HFFc6 (cell line): Measurements from ENCODE around the gene RTP1. TPM values are rescaled to one million over a fixed set of nuclear protein-coding genes. Genes with fewer than 3 reads are reported as not detected.
A peak's percentile ranks its signal among the peaks of the same experiment; 100 is the strongest.

ENCODE experiments used
- DNase-seq: peaks from one replicate; pipeline ENCODE4 v3.0.0-alpha.2; 2018
- H3K27ac Mint-ChIP-seq: 2 replicates; pipeline ENCODE4 v1.8.0; 2020; ENCODE audit warnings: mild to moderate bottlenecking, mixed read lengths
- H3K27me3 Mint-ChIP-seq: 2 replicates; pipeline ENCODE4 v1.8.0; 2021; ENCODE audit warnings: mild to moderate bottlenecking, moderate library complexity, mixed read lengths; ENCODE audit not compliant: insufficient read depth
- H3K36me3 Mint-ChIP-seq: 2 replicates; pipeline ENCODE4 v1.8.0; 2021; ENCODE audit warnings: low read depth, mixed read lengths
- H3K4me1 Mint-ChIP-seq: 2 replicates; pipeline ENCODE4 v1.8.0; 2020; ENCODE audit warnings: low read depth, mixed read lengths
- H3K4me3 Mint-ChIP-seq: 2 replicates; pipeline ENCODE4 v1.8.0; 2020; ENCODE audit warnings: mild to moderate bottlenecking, moderate library complexity, mixed read lengths
- H3K9me3 Mint-ChIP-seq: 2 replicates; pipeline ENCODE4 v1.8.0; 2020; ENCODE audit warnings: mild to moderate bottlenecking, mixed read lengths
- CTCF ChIP-seq: fragments of 200-600 bp; sonication (generic); IDR thresholded peaks from 2 replicates; pipeline ENCODE4 v1.5.0; 2021; ENCODE audit warnings: antibody characterized with exemption, mild to moderate bottlenecking
- total RNA-seq, 6 experiments: library from RNA; stranded (reverse); fragmentation: NEBNext Ultra II Directional; extraction: Animal tissue kit (Norgen Biotek cat#: 25700); gene quantifications; 2 replicates in 1 of 6; 3 replicates in 5 of 6; pipeline ENCODE4 v1.2.3, GENCODE V29; 2021

RTP1 gene
- total RNA-seq, 6 experiments from 2014 or later = not detected

DNA sequence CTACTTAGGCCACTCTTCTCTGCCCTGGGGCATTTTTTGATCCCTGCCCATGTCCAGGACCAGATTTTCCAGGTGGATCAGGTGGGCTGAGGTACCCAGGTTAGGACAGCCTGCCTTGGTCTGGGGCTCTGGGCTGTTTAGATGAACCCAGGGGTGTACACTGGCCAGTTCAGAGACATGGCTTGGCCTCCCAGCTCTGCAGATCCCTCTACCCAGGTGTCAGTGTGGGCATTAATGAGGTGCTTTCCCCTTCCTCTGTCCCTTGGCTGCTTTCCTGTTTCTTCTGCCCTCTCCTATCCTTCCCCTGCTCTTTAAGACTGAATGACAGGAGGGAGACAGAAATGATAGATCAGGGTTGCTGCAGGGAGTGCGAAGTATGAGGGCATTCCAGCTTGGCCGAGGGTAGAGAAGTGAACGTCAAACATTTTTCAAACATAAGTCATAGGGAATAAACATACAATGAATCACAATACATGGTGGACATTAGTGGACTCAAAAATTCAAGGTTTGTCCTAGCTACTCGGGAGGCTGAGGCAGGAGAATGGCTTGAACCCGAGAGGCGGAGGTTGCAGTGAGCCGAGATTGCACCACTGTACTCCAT lies 30.5 kb downstream of the RTP1 start:
- Mint-ChIP-seq H3K36me3 (peaks cover 13% of the 10 kb centered on the region; the same call in 1 of the 2 replicates), H3K27me3 (no peaks in the 10 kb centered on the region), H3K9me3 (no peaks in the 10 kb centered on the region; the same call in 1 of the 2 replicates), H3K4me1 (peaks cover 54% of the 10 kb centered on the region), H3K4me3 (peak overlapping the region; percentile 30), H3K27ac (peak overlapping the region; percentile 84)
- TF ChIP-seq CTCF = no peak
- peak; percentile 77 for DNase-seq

- no peaks in the 10 kb centered on the region for H3K27me3 Mint-ChIP-seq
- no peaks in the 10 kb centered on the region; the same call in 1 of the 2 replicates for H3K9me3 Mint-ChIP-seq
- H3K36me3 Mint-ChIP-seq = peaks cover 13% of the 10 kb centered on the region; the same call in 1 of the 2 replicates
- peak overlapping the region; percentile 84 for H3K27ac Mint-ChIP-seq
- TF ChIP-seq CTCF = no peak
- H3K4me1 Mint-ChIP-seq = peaks cover 44% of the 10 kb centered on the region
- H3K4me3 Mint-ChIP-seq = no peak overlapping the region; the same call in 1 of the 2 replicates
- no peak for DNase-seq
Observed at GRCh38 chr3:187228740-187229139, 31.5 kb downstream of the RTP1 start.

DNA sequence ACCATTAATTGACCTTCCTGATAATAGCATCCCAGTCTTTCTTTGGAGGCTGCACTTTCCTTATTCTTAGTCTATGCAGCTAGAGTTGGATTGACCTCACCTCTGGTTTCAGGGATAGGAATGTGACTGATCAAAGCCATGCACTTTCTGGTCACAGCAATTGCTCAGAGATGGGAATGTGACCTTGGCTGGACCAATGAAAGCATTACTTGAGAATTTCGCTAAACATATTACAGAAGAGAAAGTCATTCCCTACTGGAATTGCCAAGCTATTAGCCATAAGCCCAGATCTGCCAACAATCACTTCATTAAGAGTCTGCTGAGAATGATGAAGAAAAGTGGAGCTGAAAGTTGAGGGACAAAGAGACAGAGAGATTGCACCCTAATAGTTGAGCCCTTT lies 32.7 kb downstream of the RTP1 start:
- DNase-seq = no peak
- Mint-ChIP-seq H3K4me3 (no peak overlapping the region), H3K27me3 (no peaks in the 10 kb centered on the region), H3K9me3 (no peaks in the 10 kb centered on the region; the same call in 1 of the 2 replicates), H3K36me3 (peaks cover 13% of the 10 kb centered on the region; the same call in 1 of the 2 replicates), H3K4me1 (peaks cover 41% of the 10 kb centered on the region), H3K27ac (no peak overlapping the region)
- TF ChIP-seq CTCF = no peak

- H3K9me3 Mint-ChIP-seq = peaks cover 5% of the 10 kb centered on the region; the same call in 1 of the 2 replicates
- no peak for DNase-seq
- no peak overlapping the region for H3K4me3 Mint-ChIP-seq
- TF ChIP-seq CTCF = no peak
- H3K27me3 Mint-ChIP-seq = peaks cover 5% of the 10 kb centered on the region
- H3K27ac Mint-ChIP-seq = peak overlapping the region; percentile 35; the same call in 1 of the 2 replicates
- peaks cover 29% of the 10 kb centered on the region for H3K4me1 Mint-ChIP-seq
- peaks cover 49% of the 10 kb centered on the region for H3K36me3 Mint-ChIP-seq
Observed at GRCh38 chr3:187236962-187237361, 39.7 kb downstream of the RTP1 start.

DNA sequence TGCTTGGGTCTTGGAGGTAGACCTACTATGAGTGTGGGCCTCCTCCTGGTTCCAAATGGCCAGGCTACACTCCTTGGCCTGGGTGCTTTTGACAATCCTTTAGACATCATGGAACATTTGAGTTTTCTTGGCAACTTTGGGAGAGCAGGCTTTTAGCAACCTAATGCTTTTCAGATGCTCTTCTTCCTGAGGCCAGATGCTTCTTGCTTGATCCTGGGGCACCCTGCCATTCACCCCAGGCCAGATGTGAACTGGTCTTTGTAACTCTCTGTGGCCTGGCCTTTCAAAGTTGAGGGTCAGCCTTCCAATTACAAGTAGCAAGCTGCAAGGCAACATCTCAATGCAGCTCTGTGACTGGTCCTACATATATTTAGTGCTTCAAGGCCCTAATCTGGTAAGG lies 40.5 kb downstream of the RTP1 start:
- TF ChIP-seq CTCF = no peak
- Mint-ChIP-seq H3K27ac (no peak overlapping the region; the same call in 1 of the 2 replicates), H3K36me3 (peaks cover 52% of the 10 kb centered on the region), H3K9me3 (peaks cover 5% of the 10 kb centered on the region; the same call in 1 of the 2 replicates), H3K4me3 (no peak overlapping the region), H3K27me3 (peaks cover 5% of the 10 kb centered on the region), H3K4me1 (peaks cover 29% of the 10 kb centered on the region)
- DNase-seq = no peak
